OCI-M2 (cell line): ENCODE measurements around the gene KCNAB1.
"Not testable (repeated sequence)": the region's sequence is repeated elsewhere in the genome, so short reads cannot be mapped to it uniquely, and the experiment has no call there.

Experiments used
- DNase-seq: peaks from one replicate; lab custom pipeline; 2025; ENCODE audit not compliant: unreplicated experiment; lab: John Stamatoyannopoulos, UW

Gene KCNAB1

GRCh38 chr3:156259896-156260295, 139.5 kb downstream of the KCNAB1 start:
- no peak for DNase-seq

- no peak for DNase-seq
Observed at GRCh38 chr3:156260331-156260730, 140.0 kb downstream of the KCNAB1 start.

- no peak for DNase-seq
Observed at GRCh38 chr3:156264771-156265170, 144.4 kb downstream of the KCNAB1 start.

GRCh38 chr3:156271508-156271907, 151.1 kb downstream of the KCNAB1 start:
- no peak for DNase-seq

GRCh38 chr3:156271995-156272719, 151.8 kb downstream of the KCNAB1 start:
- no peak for DNase-seq

GRCh38 chr3:156273111-156273694, 152.8 kb downstream of the KCNAB1 start:
- no peak for DNase-seq

- DNase-seq = no peak
Observed at GRCh38 chr3:156274791-156275190, 154.4 kb downstream of the KCNAB1 start.

GRCh38 chr3:156284637-156285036, 164.3 kb downstream of the KCNAB1 start:
- DNase-seq = not testable (repeated sequence)

- no peak for DNase-seq
Observed at GRCh38 chr3:156285626-156286025, 165.2 kb downstream of the KCNAB1 start.

- DNase-seq = no peak
Observed at GRCh38 chr3:156290924-156291271, 170.5 kb downstream of the KCNAB1 start.

GRCh38 chr3:156291272-156292123, 171.1 kb downstream of the KCNAB1 start:
- DNase-seq = no peak

GRCh38 chr3:156293566-156293965, 173.2 kb downstream of the KCNAB1 start:
- DNase-seq = no peak

GRCh38 chr3:156297582-156297981, 177.2 kb downstream of the KCNAB1 start:
- no peak for DNase-seq

GRCh38 chr3:156298014-156298413, 177.6 kb downstream of the KCNAB1 start:
- DNase-seq = no peak

- DNase-seq = no peak
Observed at GRCh38 chr3:156298938-156299337, 178.6 kb downstream of the KCNAB1 start.

- DNase-seq = no peak
Observed at GRCh38 chr3:156299569-156299968, 179.2 kb downstream of the KCNAB1 start.

- DNase-seq = no peak
Observed at GRCh38 chr3:156300371-156300770, 180.0 kb downstream of the KCNAB1 start.

- DNase-seq = no peak
Observed at GRCh38 chr3:156300929-156301840, 180.8 kb downstream of the KCNAB1 start.

- DNase-seq = no peak
Observed at GRCh38 chr3:156303001-156303707, 182.8 kb downstream of the KCNAB1 start.

- no peak for DNase-seq
Observed at GRCh38 chr3:156304406-156304805, 184.0 kb downstream of the KCNAB1 start.
